ENCODE measurements around the gene CASZ1.

DNA sequence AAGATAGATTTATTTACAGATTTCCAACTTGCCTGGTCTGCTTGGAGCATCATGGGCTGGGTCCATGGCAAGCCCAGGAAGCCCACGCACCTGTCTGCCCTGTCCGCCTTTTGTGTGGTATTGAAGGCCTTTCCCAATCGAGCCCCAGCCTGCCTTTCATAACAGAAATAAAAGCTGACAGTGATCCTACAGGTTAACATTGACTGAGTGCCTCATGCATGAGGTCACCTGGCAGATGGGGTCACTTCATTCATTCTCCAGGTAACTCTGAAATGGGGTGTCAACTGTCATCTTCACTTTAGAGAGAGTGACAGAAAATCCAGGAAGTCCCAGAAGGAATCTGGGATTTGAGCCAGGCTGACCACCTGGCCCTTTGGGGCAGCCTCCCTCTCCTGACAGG, 36.3 kb upstream of the CASZ1 start:
- TF ChIP-seq CTCF (IDR thresholded peaks at IDR 0.05 in 8 of 11, conservative IDR thresholded peaks at IDR 0.05 in 3 of 11) (no peak), POLR2A (IDR thresholded peaks at IDR 0.05) (no peak)

Data from spleen (tissue), 7 donors.